Fibroblast of lung (primary cell): ENCODE results near the gene GRAP. TPM values are rescaled to one million over a fixed set of nuclear protein-coding genes. Genes with fewer than 3 reads are reported as not detected.
"Not testable (repeated sequence)": the region's sequence is repeated elsewhere in the genome, so short reads cannot be mapped to it uniquely, and the experiment has no call there.

ENCODE experiments used
- DNase-seq, 2 donors: peaks; one replicate each; pipeline versions ENCODE4 v3.0.0 to v3.0.0-alpha.2; 2010; ENCODE audit warnings: low read depth in 2 of 2
- H2AFZ ChIP-seq: 2 replicates; pipeline ENCODE4 v1.5.1; 2012; ENCODE audit warnings: low read length, control low read depth, inconsistent platforms
- H3K27ac ChIP-seq: 2 replicates; pipeline ENCODE4 v1.5.1; 2011; ENCODE audit warnings: low read length, control low read depth; ENCODE audit not compliant: insufficient read depth
- H3K27me3 ChIP-seq: 2 replicates; pipeline ENCODE4 v1.5.1; 2011; ENCODE audit warnings: mild to moderate bottlenecking, low read length; ENCODE audit not compliant: control insufficient read depth, insufficient read depth
- H3K36me3 ChIP-seq: 2 replicates; pipeline ENCODE4 v1.5.1; 2011; ENCODE audit warnings: low read length; ENCODE audit not compliant: control insufficient read depth, insufficient read depth
- H3K4me1 ChIP-seq: 2 replicates; pipeline ENCODE4 v1.5.1; 2011; ENCODE audit warnings: low read length; ENCODE audit not compliant: control insufficient read depth, insufficient read depth; ENCODE audit errors: extremely low read depth
- H3K4me2 ChIP-seq: 2 replicates; pipeline ENCODE4 v1.5.1; 2011; ENCODE audit warnings: low read length, control low read depth; ENCODE audit not compliant: insufficient read depth; ENCODE audit errors: extremely low read depth
- H3K4me3 ChIP-seq, 4 experiments: fragments of 200-600 bp in 1 of 4; sonication (generic) in 1 of 4; replicated peaks in 1 of 4; 2 replicates each; pipeline ENCODE4 v1.5.1; 2011 to 2016; ENCODE audit warnings: low read length in 4 of 4, low read depth in 3 of 4, mild to moderate bottlenecking in 3 of 4, control low read depth in 2 of 4, inconsistent platforms in 1 of 4, mixed read lengths in 1 of 4; ENCODE audit not compliant: insufficient read depth in 1 of 4; ENCODE audit errors: control extremely low read depth in 1 of 4
- H3K79me2 ChIP-seq: 2 replicates; pipeline ENCODE4 v1.5.1; 2012; ENCODE audit warnings: mild to moderate bottlenecking, low read length, inconsistent platforms; ENCODE audit not compliant: control insufficient read depth, insufficient read depth
- H3K9ac ChIP-seq: 2 replicates; pipeline ENCODE4 v1.5.1; 2011; ENCODE audit warnings: mild to moderate bottlenecking, low read length, control low read depth; ENCODE audit not compliant: insufficient read depth
- H3K9me3 ChIP-seq: 2 replicates; pipeline ENCODE4 v1.5.1; 2012; ENCODE audit warnings: low read depth, low read length; ENCODE audit not compliant: control insufficient read depth, insufficient read depth
- H4K20me1 ChIP-seq: 2 replicates; pipeline ENCODE4 v1.5.1; 2011; ENCODE audit warnings: low read length; ENCODE audit not compliant: control insufficient read depth, insufficient read depth; ENCODE audit errors: extremely low read depth
- EZH2 ChIP-seq: IDR thresholded peaks from 2 replicates; pipeline ENCODE4 v1.5.1; 2012; ENCODE audit warnings: low read length, control low read depth, mild to moderate bottlenecking; ENCODE audit errors: missing control alignments
- polyA plus RNA-seq, 2 donors: library from polyadenylated mRNA; depleted of rRNA in 1 of 2; stranded (reverse) in 1 of 2; unstranded in 1 of 2; fragments of >200 nt; gene quantifications; 2 replicates each; pipeline ENCODE4 v1.2.1, GENCODE V29; 2011 to 2012; ENCODE audit warnings: missing spikeins in 1 of 2
- total RNA-seq: library from RNA; depleted of rRNA; stranded (reverse); fragments of >200 nt; gene quantifications from 2 replicates; pipeline ENCODE4 v1.2.1, GENCODE V29; 2014
- TF ChIP-seq, protein P1 (sequence below), 2 donors: IDR thresholded peaks in 1 of 2; conservative IDR thresholded peaks in 1 of 2; 1 replicate in 1 of 2; 2 replicates in 1 of 2; pipeline ENCODE4 v1.5.1; 2011 to 2012; ENCODE audit warnings: low read length in 2 of 2, control low read depth in 1 of 2, inconsistent platforms in 1 of 2, low read depth in 1 of 2, mild to moderate bottlenecking in 1 of 2

Gene GRAP
- total and polyA plus RNA-seq, 2 donors (not counting 1 experiment from before 2014, with no cell fraction given): 0.10 TPM; not detected in 1

DNA sequence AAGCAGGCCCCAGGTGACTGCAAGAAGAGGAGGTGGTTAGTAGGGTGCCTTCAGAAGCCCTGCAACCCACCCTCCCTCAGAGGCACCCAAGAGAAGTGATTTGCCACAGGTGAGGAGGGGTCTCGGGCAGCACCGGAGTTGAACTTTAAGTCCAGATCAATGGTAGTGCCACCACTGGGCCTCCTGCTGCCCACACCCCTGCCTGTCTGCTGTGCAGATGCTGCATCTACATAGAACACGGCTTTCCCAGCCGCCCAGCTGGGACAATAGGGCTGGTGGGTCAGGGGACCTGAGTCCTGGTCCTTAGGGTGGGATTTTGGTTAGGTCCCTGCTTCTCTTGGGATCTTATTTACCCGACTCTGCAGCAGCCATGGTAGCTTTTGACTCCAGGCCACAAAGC is 24.6 kb downstream of the GRAP start:
- DNase-seq: no peak
- H4K20me1 ChIP-seq: no peaks in the 10 kb centered on the region
- H3K79me2 ChIP-seq: no peaks in the 10 kb centered on the region
- H3K9ac ChIP-seq: no peak overlapping the region
- H3K4me3 ChIP-seq: no peak overlapping the region
- H3K9me3 ChIP-seq: no peaks in the 10 kb centered on the region
- H3K27ac ChIP-seq: no peak overlapping the region
- TF ChIP-seq, protein P1, sequence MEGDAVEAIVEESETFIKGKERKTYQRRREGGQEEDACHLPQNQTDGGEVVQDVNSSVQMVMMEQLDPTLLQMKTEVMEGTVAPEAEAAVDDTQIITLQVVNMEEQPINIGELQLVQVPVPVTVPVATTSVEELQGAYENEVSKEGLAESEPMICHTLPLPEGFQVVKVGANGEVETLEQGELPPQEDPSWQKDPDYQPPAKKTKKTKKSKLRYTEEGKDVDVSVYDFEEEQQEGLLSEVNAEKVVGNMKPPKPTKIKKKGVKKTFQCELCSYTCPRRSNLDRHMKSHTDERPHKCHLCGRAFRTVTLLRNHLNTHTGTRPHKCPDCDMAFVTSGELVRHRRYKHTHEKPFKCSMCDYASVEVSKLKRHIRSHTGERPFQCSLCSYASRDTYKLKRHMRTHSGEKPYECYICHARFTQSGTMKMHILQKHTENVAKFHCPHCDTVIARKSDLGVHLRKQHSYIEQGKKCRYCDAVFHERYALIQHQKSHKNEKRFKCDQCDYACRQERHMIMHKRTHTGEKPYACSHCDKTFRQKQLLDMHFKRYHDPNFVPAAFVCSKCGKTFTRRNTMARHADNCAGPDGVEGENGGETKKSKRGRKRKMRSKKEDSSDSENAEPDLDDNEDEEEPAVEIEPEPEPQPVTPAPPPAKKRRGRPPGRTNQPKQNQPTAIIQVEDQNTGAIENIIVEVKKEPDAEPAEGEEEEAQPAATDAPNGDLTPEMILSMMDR (conservative IDR thresholded peaks at IDR 0.05 in 1 of 2, IDR thresholded peaks at IDR 0.05 in 1 of 2; ENCODE audit: low read depth in 1 of 2, low read length in 2 of 2): no peak
- TF ChIP-seq EZH2: no peak
- no peaks in the 10 kb centered on the region for H3K4me1 ChIP-seq
- H2AFZ ChIP-seq: no peak overlapping the region
- H3K27me3 ChIP-seq: no peaks in the 10 kb centered on the region
- H3K36me3 ChIP-seq: no peaks in the 10 kb centered on the region
- H3K4me2 ChIP-seq: no peak overlapping the region

DNA sequence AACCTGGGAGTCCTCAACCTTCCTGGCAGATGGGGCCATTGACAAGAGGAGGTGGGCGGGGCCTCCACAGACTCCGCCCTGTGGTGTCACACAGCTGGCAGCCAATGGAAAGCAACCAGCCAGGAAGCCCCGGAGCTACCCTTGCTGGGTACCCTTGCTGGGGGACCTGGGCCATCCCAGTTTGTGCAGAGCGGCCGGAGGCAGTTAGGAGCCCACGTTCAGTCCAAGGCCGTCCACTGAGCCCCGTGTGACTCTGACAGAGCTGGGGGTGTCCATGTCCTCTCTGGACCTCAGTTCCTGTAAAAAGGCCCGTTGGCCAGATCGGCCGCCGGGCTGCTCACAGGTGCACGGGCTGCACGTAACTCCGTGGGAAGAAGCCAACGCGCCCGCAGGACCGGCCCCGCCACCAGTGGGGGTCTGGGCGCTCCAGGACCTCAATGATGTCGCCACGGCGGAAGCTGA is 25.1 kb downstream of the GRAP start:
- H4K20me1 ChIP-seq: no peaks in the 10 kb centered on the region
- H3K36me3 ChIP-seq: no peaks in the 10 kb centered on the region
- no peak overlapping the region for H3K4me3 ChIP-seq
- H2AFZ ChIP-seq: no peak overlapping the region
- no peak for DNase-seq
- H3K4me2 ChIP-seq: no peak overlapping the region
- no peaks in the 10 kb centered on the region for H3K9me3 ChIP-seq
- H3K79me2 ChIP-seq: no peaks in the 10 kb centered on the region
- TF ChIP-seq, protein P1 (conservative IDR thresholded peaks at IDR 0.05 in 1 of 2, IDR thresholded peaks at IDR 0.05 in 1 of 2; ENCODE audit: low read depth in 1 of 2, low read length in 2 of 2): no peak
- no peak for TF ChIP-seq EZH2
- no peaks in the 10 kb centered on the region for H3K27me3 ChIP-seq
- no peak overlapping the region for H3K27ac ChIP-seq
- H3K4me1 ChIP-seq: no peaks in the 10 kb centered on the region
- H3K9ac ChIP-seq: no peak overlapping the region

DNA sequence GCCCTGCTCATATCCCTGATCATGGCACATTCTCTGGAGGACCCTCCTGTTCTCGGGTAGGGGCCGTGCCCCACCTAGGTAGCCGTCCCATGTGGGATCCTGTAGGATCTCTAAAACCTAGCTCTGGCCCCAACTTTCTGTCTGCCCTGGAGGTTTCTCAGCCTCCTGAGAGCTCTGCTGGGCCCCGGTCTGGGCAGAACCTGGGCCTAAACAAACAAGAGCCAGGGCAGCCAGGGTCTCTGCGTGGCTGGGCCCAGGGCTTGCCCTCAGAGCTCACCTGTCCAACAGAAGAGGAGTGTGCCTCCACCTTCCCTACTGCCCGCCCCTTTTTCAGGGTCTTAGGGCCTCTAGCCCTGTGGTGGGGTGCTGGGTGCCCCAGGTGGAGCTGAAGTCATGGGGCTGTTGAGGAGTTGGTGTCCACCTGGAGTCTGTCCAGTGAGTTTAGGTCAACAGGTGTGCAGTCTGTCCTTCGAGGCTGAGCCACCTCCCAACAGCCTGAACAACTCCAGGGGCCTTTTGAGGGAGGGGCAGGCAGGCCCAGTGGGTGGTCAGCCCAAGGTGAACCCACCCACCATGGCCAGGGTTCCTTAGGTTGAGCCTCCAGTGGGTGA is 25.6 kb downstream of the GRAP start:
- not testable (repeated sequence) for H3K9me3 ChIP-seq, H3K4me1 ChIP-seq, H3K27me3 ChIP-seq, H3K79me2 ChIP-seq, DNase-seq, H3K4me2 ChIP-seq, H3K27ac ChIP-seq, H3K4me3 ChIP-seq, H3K9ac ChIP-seq, H4K20me1 ChIP-seq, H3K36me3 ChIP-seq, H2AFZ ChIP-seq
